GM18508 (cell line): ENCODE results near the gene NPIPA1.
A peak's percentile ranks its signal among the peaks of the same experiment; 100 is the strongest.
"Not testable (repeated sequence)": the region's sequence is repeated elsewhere in the genome, so short reads cannot be mapped to it uniquely, and the experiment has no call there.

Source experiments
- ATAC-seq: cut with Tn5 transposase; IDR thresholded peaks from one replicate; pipeline ENCODE4 v1.9.1; 2021; ENCODE audit warnings: moderate number of reproducible peaks; ENCODE audit not compliant: insufficient read depth, unreplicated experiment

Gene NPIPA1

DNA sequence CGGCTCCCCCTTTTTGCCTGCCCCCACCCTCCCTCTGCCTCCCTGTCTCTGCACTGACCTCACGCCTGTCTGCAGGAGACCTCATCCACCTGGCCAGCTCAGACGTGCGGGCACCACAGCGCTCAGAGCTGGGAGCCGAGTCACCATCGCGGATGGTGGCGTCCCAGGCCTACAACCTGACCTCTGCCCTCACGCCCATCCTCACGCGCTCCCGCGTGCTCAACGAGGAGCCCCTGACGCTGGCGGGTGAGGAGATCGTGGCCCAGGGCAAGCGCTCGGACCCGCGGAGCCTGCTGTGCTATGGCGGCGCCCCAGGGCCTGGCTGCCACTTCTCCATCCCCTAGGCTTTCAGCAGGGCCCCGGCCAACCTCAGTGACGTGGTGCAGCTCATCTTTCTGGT lies 8.1 kb upstream of the NPIPA1 start:
- ATAC-seq = not testable (repeated sequence)

DNA sequence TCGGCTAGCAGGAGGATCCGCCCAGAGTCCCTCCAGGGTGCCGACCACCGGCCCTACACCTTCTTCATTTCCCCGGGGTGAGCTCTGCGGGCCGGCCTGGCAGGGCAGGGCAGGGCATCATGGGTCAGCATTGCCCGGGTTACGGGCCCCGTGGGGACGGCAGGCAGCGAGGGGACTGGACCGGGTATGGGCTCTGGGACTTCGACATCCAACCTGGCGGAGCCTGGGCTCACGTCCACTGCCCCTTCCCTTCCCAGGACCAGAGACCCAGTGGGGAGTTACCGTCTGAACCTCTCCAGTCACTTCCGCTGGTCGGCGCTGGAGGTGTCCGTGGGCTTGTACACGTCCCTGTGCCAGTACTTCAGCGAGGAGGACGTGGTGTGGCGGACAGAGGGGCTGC lies 7.0 kb upstream of the NPIPA1 start:
- ATAC-seq = not testable (repeated sequence)

DNA sequence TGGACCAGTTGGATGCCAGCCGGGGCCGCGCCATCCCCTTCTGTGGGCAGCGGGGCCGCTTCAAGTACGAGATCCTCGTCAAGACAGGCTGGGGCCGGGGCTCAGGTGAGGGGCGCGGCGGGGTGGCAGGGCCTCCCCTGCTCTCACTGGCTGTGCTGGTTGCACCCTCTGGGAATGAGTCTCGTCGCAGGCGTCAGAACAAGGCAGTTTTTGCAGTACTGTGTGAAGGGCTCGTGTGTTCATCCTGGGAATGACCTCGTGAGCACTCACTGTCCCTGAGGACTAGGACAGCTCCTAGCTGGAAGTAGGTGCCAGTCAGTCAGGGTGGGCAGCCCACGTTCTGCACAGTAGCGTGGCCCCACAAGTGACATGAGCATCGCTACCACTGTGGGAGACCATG lies 6.3 kb upstream of the NPIPA1 start:
- ATAC-seq = not testable (repeated sequence)

DNA sequence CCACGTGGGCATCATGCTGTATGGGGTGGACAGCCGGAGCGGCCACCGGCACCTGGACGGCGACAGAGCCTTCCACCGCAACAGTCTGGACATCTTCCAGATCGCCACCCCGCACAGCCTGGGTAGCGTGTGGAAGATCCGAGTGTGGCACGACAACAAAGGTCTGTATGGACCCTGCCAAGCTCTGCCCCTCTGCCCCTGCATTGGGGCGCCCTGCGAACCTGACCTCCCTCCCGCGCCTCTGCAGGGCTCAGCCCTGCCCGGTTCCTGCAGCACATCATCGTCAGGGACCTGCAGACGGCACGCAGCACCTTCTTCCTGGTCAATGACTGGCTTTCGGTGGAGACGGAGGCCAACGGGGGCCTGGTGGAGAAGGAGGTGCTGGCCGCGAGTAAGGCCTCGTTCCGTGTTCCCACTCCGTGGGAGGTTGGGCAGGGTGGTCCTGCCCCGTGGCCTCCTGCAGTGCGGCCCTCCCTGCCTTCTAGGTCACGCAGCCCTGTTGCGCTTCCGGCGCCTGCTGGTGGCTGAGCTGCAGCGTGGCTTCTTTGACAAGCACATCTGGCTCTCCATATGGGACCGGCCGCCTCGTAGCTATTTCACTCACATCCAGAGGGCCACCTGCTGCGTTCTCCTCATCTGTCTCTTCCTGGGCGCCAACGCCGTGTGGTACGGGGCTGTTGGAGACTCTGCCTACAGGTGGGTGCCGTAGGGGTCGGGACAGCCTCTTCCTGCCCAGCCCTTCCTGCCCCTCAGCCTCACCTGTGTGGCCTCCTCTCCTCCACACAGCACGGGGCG lies 4.5 kb upstream of the NPIPA1 start:
- not testable (repeated sequence) for ATAC-seq

DNA sequence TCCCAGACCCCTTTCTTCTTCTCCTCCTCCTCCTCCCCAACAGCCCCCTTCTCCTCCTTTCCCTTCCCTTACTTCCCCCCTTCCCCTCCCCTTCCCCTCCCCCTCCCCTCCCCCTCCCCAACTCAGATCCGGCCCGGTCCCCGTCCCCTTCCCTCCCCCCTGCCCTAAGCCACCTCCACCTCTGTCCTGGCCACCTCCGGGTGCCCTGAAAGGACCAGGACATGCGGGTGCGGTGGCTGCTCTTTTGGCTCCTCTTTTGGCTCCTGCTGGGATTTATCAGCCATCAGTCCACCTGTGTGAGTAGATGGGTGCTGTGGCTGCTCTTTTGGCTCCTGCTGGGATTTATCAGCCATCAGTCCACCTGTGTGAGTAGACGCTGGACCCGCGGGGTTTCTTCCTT lies 751 bp downstream of the NPIPA1 start:
- ATAC-seq = not testable (repeated sequence)

DNA sequence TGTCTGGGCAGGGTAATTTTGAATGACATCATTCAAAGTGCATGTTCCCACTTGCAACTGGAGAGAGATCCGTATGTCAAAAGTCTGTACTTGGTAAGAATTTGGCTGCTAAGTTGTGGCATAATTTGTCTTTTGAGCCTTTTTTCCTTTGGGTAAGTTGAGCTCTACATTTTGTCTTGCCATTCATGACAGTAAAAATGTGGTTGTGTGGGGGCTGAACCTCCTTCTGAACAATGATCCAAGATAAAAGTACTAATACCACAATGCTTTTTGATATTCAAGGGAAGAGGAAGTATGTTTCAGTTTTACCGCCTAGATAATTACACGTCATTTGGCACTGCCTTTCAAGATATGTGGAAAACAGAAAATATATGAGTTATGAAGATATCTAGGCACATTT lies 5.4 kb downstream of the NPIPA1 start:
- ATAC-seq = not testable (repeated sequence)

DNA sequence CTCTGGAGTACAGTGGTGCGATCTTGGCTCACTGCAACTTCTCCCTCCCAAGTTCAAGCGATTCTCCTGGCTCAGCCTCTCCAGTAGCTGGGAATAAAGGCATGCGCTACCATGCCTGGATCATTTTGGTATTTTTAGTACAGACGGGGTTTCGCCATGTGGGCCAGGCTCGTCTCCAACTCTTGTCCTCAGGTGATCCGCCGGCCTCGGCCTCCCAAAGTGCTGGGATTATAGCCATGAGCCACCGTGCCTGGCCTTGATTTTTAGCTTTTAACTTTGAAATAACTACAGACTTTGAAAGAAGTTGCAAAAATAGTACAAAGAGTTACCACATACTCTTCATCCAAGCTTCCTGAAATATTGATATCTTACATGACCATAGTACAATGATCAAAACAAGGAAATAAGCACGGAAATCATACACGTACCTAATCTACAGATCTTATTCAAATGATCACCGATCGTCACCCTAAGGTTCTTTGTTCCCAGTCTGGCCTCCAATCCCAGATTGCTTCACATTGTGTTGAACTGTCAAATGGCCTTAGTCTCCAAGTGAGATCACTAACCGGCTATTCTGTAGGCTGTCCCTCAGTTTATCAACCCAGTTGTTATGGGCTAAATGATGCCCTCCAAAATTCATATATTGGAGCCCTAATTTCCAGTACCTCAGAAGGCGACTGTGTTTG lies 18.4 kb downstream of the NPIPA1 start:
- no peak for ATAC-seq

DNA sequence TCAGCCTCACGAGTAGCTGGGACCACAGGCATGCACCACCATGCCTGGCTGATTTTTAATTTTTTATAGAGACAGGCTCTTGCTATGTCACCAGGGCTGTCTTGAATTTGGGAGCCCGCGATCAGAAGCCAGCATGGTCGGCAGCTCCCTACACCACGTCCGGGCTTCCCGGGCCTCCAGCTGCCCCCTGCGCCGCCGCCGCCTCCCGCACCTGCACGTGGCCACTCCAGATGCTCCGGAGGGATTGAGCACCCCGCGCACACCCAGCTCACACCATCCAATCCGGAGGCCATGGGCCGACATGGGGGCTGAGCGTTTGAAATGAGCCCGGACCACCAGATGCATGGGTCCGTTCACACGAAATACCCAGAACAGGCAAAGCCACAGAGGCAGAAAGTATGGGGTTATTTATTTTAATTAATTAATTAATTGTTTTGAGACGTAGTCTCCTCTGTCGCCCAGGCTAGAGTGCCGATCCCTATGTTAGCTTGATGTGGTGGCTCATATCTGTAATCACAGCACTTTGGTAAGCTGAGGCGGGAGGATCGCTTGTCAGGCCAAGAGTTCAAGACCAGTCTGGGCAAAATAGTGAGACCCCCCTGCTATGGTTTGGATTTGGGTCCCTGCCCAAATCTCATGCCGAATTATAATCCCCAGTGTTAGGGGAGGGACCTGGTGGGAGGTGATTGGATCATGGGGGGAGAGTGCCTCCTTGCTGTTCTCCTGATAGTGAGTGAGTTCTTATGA lies 20.5 kb downstream of the NPIPA1 start:
- no peak for ATAC-seq

DNA sequence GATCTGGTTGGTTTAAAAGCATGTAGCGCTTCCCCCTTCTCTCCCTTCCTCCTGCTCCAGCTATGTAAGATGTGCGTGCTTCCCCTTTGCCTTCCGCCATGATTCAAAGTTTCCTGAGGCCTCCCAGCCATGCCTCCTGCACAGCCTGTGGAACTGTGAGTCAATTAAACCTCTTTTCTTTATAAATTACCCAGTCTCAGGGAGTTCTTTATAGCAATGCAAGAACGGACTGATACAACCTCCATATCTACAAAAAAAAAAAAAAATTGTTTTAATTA lies 21.0 kb downstream of the NPIPA1 start:
- ATAC-seq = no peak

DNA sequence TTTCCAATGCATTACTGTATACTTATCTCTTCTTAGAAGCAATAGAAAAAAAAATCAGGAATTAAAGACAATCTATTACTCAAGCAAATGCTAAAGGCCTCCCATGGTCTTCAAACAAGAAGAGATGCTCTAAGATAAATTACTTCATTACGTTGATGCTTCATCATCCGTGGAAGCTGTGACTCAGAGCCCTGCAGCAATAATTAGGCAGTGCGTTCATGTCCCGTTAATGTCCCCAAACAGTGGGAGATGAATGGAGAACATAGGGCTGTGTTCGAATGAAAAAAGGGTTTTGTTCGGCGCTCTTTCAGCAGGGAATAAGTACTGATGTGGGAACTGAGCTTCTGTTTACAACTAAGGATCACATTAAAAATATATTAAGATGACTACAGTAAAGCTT lies 21.7 kb downstream of the NPIPA1 start:
- ATAC-seq = no peak

DNA sequence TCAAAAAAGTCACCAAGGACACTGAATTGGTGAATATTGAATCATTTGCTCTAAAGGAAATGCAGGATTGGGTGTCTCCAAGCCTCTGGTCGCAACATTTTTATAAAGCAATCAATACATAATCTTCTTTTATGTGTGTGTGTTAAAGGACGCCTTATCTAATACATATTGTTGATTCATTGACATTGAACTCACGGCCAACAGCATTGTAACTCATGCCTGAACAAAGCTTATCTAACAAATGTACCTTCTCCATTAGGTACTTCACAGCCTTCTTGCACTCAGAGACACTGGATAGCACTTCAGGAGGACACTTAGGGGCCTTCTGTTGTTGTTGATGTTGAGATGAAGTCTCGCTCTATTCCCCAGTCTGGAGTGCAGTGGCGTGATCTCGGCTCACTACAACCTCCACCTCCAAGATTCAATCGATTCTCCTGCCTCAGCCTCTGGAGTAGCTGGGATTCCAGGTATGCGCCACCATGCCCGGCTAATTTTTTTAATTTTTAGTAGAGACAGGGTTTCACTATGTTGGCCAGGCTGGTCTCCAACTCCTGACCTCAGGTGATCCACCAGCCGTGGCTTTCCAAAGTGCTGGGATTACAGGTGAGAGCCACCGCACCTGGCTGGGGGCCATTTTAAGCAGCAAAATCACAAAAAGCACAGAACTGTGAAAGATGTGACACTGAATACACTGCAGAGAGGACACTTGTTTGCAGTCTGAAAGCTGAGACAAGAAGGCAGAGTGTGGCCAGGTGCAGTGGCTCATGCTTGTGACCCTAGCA lies 24.4 kb downstream of the NPIPA1 start:
- ATAC-seq = no peak

DNA sequence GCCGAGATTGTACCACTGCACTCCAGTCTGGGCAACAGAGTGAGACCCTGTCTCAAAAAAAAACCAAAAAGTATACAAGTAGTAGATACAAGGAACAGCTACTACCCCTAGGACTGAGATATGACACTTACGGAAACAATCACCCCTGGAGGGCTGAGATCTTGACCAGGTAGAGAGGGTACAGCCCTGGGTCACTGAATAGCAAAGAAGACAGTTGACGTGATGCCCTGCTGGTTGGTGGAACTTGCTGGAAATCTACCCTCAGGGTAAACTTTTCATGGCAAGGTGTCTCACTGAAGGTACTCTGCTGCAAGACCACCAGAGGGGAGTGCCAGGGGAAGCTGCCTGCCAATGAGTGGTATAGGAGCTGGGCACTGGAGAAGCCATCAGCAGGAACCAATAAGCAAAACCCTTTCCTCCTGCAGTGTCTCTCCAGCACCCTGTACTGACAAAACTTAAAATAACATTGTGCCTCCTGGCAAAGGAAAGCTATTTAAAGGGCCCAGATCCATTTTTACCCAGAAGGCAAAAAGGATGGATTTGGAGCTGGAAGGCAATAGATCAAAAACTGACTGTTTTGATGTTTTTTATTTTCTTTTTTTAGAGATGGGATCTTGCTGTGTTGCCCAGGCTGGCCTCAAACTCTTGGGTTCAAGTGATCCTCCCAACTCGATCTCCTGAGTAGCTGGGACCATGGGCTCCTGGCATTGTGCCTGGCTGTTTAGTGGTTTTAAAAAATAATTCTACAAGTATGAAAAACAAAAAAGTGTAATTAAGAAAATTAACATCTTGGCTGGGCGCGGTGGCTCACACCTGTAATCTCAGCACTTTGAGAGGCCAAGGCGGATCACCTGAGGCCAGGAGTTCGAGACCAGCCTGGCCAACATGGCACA lies 26.3 kb downstream of the NPIPA1 start:
- ATAC-seq = no peak

DNA sequence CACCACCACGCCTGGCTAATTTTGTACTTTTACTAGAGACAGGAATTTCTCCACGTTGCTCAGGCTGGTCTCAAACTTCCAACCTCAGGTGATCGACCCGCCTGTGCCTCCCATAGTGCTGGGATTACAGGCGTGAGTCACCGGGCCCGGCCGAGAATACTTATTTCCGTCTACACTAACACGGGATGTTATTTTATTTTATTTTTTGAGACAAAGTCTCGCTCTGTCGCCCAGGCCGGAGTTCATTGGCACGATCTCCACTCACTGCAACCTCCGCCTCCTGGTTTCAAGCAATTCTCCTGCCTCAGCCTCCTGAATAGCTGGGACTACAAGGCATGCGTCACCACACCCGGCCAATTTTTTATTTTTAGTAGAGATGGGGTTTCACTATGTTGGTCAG lies 28.1 kb downstream of the NPIPA1 start:
- ATAC-seq = no peak

DNA sequence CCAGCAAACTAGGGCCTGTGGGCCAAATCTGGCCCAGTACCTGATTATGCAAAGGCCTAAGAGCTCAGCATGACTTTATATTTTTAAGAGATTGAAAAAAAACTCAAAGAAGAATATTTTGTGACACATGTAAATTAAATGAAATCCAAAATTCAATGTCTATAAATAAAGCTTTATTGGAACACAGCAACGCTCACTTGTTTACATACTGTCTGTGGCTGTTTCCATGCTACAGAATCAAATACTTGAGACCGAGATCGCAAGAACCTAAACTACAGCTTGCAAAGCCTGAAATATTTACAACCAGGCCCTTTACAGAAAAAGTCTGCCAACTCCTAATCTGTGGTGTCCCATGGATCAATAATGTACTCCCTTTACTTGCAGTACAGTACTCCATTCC lies 32.6 kb downstream of the NPIPA1 start:
- ATAC-seq = not testable (repeated sequence)

DNA sequence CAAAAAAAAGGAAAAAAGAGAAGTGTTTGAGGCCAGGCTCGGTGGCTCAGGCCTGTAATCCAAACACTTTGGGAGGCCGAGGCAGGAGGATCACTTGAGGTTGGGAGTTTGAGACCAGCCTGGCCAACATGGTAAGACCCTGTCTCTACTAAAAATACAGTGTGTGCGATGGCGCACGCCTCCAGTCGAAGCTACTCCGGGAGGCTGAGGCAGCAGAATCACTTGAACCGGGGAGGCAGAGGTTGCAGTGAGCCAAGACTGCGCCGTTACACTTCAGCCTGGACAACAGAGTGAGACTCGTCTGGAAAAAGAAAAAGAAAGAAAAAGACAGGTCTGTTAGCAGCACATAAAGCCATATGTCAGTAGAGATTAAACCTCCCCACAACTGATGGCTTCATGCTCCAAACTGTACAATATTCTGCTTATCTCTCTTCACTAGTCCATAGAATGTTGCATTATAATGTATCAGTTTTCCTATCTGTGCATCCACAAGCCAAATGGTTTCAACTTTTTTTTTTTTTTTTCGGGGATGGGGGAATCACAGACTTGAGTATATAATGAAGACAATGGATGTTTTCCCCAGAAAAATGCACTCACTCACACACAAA lies 34.5 kb downstream of the NPIPA1 start:
- not testable (repeated sequence) for ATAC-seq

DNA sequence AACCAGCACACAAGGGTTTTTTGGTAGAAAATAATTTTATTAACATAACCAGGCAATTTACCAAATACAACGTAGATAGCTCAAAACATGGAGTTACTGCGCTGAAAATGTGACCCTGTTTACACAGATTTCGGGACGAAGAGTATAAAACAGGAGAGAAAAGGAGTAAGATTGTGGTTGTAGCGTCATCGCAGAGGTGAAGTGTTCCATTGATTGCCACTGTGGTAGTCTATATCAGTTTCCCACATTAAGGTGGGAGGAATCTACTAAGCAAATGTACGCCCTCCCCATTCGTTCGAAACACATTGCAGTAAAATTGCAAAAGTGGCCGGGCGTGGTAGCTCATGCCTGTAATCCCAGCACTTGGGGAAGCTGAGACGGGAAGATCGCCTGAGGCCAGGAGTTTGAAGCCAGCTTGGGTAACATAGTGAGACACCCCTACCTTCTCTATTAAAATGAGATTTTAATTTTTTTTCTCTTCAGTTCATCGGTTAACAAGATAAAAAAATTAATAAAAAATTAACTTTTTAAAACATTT lies 36.6 kb downstream of the NPIPA1 start:
- not testable (repeated sequence) for ATAC-seq

DNA sequence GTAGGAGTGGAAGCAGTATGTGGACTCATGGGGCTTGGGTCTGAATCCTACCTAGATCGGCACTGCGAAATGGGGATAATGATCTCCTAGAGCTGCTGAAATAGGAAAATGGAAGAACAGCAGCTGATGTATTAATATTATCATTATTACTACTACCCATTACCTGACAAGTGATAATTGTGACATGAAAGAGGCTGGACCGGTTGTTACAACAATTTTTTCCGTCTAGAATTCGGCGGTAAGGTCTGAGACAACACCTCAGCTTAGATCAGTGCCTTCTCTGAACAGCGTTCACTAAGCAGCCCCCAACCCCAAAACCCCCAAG lies 37.0 kb downstream of the NPIPA1 start:
- ATAC-seq = not testable (repeated sequence)

DNA sequence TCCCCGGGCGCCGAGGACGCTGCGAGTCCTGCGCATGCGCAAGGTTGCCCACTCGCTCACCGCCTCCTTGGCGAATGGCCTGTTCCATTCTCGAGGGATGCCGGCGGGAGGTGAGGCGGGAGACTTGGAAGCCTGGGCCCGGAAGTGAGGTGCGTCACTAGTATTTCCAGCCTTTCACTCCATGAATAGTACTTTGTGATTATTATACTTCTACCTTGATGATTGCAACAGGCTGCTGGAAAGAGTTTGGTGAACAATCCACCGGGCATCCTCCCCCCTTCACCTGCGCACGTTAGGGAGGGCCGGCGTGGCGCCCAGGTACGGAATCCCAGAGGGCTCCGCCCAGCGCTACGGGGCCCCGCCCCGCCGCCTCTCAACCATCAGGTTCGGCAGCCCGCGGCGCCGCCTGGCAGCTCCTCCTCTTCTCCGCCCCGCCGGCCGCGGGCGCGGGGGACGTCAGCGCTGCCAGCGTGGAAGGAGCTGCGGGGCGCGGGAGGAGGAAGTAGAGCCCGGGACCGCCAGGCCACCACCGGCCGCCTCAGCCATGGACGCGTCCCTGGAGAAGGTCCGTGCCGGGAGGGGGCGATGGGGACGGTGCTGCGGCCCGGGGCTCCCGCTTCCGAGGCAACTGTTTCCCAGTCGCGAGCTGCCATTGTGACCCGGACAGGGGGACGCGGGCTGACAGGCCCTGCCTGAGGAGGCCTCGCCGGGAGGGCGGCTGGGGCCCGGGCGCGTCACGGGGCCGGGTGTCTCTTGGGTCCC lies 37.6 kb downstream of the NPIPA1 start, which contains the start of gene PDXDC1:
PDXDC1 (plus strand) TSS at position 371 of the 762 bp plus-strand sequence; CDS start at position 545, 174 bp downstream.
- peak; percentile 58 for ATAC-seq
